ENCODE measurements around the gene PCDHGA10.

DNA sequence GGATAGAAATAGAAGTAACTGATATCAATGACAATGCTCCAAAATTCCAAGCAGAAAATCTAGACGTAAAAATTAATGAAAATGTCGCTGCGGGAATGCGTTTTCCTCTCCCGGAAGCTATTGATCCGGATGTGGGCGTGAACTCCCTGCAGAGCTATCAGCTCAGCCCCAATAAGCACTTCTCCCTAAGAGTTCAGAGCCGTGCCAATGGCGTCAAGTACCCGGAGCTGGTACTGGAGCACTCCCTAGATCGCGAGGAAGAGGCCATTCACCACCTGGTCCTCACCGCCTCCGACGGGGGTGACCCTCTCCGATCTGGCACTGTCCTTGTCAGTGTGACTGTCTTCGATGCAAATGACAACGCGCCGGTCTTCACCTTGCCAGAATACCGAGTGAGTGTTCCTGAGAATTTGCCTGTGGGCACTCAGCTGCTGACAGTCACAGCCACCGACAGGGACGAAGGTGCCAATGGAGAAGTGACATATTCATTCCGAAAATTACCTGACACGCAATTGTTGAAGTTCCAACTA lies 818 bp downstream of the PCDHGA10 start:
- TF ChIP-seq EGR1 (IDR thresholded peaks at IDR 0.05) (no peak), EP300 (IDR thresholded peaks at IDR 0.05; ENCODE audit: borderline replicate concordance) (no peak), TCF12 (IDR thresholded peaks at IDR 0.05; ENCODE audit: low read depth) (no peak)
- TF ChIP-seq, protein P1, sequence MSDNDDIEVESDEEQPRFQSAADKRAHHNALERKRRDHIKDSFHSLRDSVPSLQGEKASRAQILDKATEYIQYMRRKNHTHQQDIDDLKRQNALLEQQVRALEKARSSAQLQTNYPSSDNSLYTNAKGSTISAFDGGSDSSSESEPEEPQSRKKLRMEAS (IDR thresholded peaks at IDR 0.05): no peak
